Hepatocyte (in vitro differentiated cells): ENCODE results near the gene LAP3.

Source experiments
- EZH2 ChIP-seq: fragments of 200-600 bp; sonication (generic); IDR thresholded peaks from 2 replicates; pipeline ENCODE4 v1.6.1; 2016; ENCODE audit warnings: antibody characterized with exemption, mild to moderate bottlenecking, borderline replicate concordance
- EZH2phosphoT487 ChIP-seq: fragments of 200-600 bp; sonication (generic); IDR thresholded peaks from one replicate; pipeline ENCODE4 v1.6.1; 2018; ENCODE audit warnings: antibody characterized with exemption, mild to moderate bottlenecking, low read depth, moderate library complexity; ENCODE audit not compliant: unreplicated experiment, severe bottlenecking
- TF ChIP-seq, protein P1 (sequence below): fragments of 200-600 bp; sonication (generic); IDR thresholded peaks from 2 replicates; pipeline ENCODE4 v1.5.1; 2016; ENCODE audit warnings: antibody characterized with exemption, mild to moderate bottlenecking; ENCODE audit not compliant: poor library complexity

GRCh38 chr4:17556498-17556897, 20.5 kb upstream of the LAP3 start:
- TF ChIP-seq, protein P1, sequence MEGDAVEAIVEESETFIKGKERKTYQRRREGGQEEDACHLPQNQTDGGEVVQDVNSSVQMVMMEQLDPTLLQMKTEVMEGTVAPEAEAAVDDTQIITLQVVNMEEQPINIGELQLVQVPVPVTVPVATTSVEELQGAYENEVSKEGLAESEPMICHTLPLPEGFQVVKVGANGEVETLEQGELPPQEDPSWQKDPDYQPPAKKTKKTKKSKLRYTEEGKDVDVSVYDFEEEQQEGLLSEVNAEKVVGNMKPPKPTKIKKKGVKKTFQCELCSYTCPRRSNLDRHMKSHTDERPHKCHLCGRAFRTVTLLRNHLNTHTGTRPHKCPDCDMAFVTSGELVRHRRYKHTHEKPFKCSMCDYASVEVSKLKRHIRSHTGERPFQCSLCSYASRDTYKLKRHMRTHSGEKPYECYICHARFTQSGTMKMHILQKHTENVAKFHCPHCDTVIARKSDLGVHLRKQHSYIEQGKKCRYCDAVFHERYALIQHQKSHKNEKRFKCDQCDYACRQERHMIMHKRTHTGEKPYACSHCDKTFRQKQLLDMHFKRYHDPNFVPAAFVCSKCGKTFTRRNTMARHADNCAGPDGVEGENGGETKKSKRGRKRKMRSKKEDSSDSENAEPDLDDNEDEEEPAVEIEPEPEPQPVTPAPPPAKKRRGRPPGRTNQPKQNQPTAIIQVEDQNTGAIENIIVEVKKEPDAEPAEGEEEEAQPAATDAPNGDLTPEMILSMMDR: no peak
- no peak for TF ChIP-seq EZH2
- TF ChIP-seq EZH2phosphoT487: no peak
